ENCODE results near the gene ALX3.

ALX3 gene

DNA sequence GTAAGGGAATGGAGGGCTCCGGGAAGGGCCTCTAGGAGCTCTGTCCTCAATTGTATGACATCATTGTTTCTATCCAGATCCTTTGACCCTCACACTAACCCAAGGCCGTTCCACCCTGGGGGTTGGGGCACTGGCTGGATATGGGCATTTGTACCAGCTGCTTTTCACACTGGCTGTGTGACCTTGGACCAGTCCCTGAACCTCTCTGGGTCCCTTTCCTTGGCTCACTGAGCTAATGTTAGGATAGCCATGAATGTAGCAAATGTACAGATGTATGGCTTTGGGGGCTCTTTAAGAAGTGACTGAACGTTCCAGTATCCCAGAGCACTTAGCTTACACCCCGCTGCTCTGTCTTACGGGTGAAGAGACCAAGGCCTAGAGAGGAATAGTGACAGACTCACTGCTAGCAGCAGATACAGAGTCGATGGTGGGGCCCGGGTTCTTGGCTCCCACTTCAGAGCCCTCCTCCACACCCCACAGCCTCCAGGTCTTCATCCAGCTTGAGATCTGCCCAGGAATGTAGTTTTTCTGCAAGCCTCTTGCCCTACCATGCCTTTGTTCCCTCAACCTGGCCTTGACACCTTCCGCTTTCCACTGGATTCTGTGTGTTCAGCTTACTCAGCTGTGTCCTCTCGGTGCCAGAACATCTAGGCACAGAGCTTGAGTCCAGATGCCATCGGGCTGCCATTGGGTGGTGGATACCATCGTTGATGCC lies 27.2 kb upstream of the ALX3 start:
- TF ChIP-seq CTCF (IDR thresholded peaks at IDR 0.05): no peak

- no peak for TF ChIP-seq CTCF (IDR thresholded peaks at IDR 0.05)
Measured at GRCh38 chr1:110094931-110095654, 24.6 kb upstream of the ALX3 start.

DNA sequence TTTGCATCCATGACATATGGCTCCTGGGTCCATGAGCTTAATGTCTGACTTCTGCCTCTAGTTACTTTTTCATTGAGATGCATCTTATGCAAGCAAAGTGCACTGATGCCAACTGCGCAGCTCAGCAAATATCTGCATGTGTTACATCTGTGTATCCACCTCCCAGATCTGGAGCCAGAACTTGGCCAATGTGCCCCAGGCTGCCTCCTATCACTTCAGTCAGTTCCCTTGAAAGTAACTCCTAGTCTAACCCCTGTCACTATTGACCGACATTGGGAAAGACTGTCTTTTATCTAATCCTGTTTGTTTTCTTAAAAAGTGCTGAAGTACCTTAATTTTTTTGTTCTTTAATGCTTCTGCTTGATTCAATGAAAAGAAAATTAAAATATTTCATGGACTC lies 22.5 kb upstream of the ALX3 start:
- no peak for TF ChIP-seq CTCF (IDR thresholded peaks at IDR 0.05)

DNA sequence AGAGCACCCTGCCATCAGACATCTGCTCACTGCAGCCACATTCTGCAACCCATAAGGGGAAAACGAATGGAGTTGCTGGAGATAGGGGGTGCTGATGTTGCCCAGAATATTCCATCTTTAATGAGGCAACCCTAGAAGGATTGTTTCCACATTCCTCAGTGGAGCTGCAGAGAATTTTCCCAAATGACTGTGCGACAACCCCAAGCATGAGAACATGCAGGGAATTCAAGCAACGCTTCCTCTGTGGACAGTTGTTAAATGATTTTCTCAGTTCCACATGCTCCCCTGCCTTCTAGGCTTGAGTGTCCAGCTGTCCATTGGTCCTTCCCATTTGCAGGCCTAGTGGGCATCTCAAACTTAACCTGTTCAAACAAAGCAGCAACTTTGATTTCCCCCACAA lies 21.3 kb upstream of the ALX3 start:
- no peak for TF ChIP-seq CTCF (IDR thresholded peaks at IDR 0.05)

- TF ChIP-seq CTCF (IDR thresholded peaks at IDR 0.05): no peak
Measured at GRCh38 chr1:110091381-110091780, 20.9 kb upstream of the ALX3 start.

GRCh38 chr1:110089561-110090275 lies 19.2 kb upstream of the ALX3 start:
- no peak for TF ChIP-seq CTCF (IDR thresholded peaks at IDR 0.05)

DNA sequence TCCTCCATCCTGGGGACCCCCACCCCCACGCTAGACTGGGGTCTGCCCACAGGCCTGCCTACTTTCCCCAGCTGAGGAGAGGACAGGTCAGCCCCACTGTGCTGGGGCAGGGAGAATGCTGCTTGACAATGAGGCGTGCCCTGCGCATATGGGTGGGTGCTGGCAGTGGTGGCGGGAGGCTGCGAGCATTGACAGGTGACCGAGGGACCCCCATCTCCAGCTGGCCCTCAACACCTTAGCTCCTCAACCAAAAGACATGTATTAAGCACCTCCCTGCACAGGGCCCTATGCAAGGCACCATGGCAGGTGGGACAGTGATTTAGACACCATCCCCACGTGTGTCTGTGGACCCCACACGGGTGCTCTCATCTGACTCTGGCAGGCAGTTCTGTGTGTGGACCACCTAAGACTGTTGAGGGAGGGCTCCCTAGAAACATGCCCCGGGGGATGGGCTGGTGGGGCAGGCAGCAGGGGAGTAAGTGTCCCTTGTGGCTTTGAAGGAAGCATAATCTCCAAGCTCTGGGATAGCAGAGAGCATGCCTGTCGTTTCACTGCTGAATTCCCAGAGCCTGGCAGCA lies 18.4 kb upstream of the ALX3 start:
- no peak for TF ChIP-seq CTCF (IDR thresholded peaks at IDR 0.05)
